Upper lobe of left lung (tissue), 4 donors: ENCODE results near the gene SPATA2L.

Experiments used
- POLR2AphosphoS5 ChIP-seq, 2 donors: sonication (generic); formaldehyde crosslinking; IDR thresholded peaks; one replicate each; pipeline ENCODE4 v1.5.1; 2017; ENCODE audit warnings: antibody characterized with exemption in 2 of 2
- TF ChIP-seq, protein P1 (sequence below), 6 experiments: fragments of 450-650 bp in 4 of 6; fragments of 200-600 bp in 2 of 6; sonication (generic) in 2 of 6; IDR thresholded peaks; one replicate each; pipeline ENCODE4 v1.5.1; 2016 to 2019; ENCODE audit warnings: antibody characterized with exemption in 6 of 6

DNA sequence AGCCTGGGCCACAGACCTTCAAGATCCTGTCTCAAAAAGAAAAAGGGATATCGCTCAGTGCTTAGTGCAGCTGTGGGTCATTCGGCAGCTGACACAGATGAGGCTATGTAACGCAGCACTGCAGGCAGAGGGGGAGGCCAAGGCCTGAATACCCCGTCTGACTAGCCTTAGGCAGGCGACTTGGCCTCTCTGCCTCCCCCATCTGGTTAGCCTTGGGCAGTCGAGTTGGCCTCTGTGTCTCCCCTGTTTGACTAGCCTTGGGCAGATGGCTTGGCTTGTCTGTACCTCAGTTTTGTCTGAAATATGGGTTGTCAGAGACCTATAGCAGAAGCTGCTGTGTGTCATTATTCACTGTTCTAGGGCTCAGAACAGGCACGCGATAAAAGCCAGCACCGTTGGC lies 33.9 kb downstream of the SPATA2L start:
- TF ChIP-seq, protein P1, sequence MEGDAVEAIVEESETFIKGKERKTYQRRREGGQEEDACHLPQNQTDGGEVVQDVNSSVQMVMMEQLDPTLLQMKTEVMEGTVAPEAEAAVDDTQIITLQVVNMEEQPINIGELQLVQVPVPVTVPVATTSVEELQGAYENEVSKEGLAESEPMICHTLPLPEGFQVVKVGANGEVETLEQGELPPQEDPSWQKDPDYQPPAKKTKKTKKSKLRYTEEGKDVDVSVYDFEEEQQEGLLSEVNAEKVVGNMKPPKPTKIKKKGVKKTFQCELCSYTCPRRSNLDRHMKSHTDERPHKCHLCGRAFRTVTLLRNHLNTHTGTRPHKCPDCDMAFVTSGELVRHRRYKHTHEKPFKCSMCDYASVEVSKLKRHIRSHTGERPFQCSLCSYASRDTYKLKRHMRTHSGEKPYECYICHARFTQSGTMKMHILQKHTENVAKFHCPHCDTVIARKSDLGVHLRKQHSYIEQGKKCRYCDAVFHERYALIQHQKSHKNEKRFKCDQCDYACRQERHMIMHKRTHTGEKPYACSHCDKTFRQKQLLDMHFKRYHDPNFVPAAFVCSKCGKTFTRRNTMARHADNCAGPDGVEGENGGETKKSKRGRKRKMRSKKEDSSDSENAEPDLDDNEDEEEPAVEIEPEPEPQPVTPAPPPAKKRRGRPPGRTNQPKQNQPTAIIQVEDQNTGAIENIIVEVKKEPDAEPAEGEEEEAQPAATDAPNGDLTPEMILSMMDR (IDR thresholded peaks at IDR 0.05), result no peak
- TF ChIP-seq POLR2AphosphoS5 (IDR thresholded peaks at IDR 0.05), result no peak
